HepG2 (cell line): Measurements from ENCODE around the gene DOHH. TPM values are rescaled to one million over a fixed set of nuclear protein-coding genes. Genes with fewer than 3 reads are reported as not detected.
A peak's percentile ranks its signal among the peaks of the same experiment; 100 is the strongest.

Source experiments
- CAMTA2 ChIP-seq: sonication (generic); formaldehyde crosslinking; IDR thresholded peaks from 2 replicates; pipeline ENCODE4 v1.4.0; 2020; ENCODE audit warnings: mild to moderate bottlenecking, missing genetic modification reagents, borderline replicate concordance
- GABPB1 ChIP-seq: IDR thresholded peaks from 2 replicates; pipeline ENCODE4 v1.6.1; 2016; ENCODE audit warnings: mild to moderate bottlenecking, missing genetic modification reagents, moderate library complexity, missing compliant biosample characterization
- GATAD2A ChIP-seq: IDR thresholded peaks from 2 replicates; pipeline ENCODE4 v1.6.1; 2016
- HNF4A ChIP-seq: sonication (generic); formaldehyde crosslinking; IDR thresholded peaks from 2 replicates; pipeline ENCODE4 v1.4.0; 2020; ENCODE audit warnings: missing genetic modification reagents
- KDM2A ChIP-seq: sonication (generic); formaldehyde crosslinking; IDR thresholded peaks from 2 replicates; pipeline ENCODE4 v1.4.0; 2020; ENCODE audit warnings: low read depth, missing genetic modification reagents, borderline replicate concordance
- MIXL1 ChIP-seq: IDR thresholded peaks from 2 replicates; pipeline ENCODE4 v1.6.1; 2016
- NFIB ChIP-seq: sonication (generic); formaldehyde crosslinking; IDR thresholded peaks from 2 replicates; pipeline ENCODE4 v1.9.0; 2021; ENCODE audit warnings: missing genetic modification reagents, mild to moderate bottlenecking, borderline replicate concordance
- NONO ChIP-seq, 2 experiments: fragments of 450-650 bp in 1 of 2; sonication (generic) in 1 of 2; formaldehyde crosslinking in 1 of 2; IDR thresholded peaks in 1 of 2; conservative IDR thresholded peaks in 1 of 2; 2 replicates each; pipeline versions ENCODE4 v1.6.1 to v1.8.0; 2017 to 2022; ENCODE audit warnings: mild to moderate bottlenecking in 1 of 2, missing genetic modification reagents in 1 of 2, moderate library complexity in 1 of 2
- NR3C1 ChIP-seq: sonication (generic); formaldehyde crosslinking; IDR thresholded peaks from 2 replicates; pipeline ENCODE4 v1.4.0; 2020; ENCODE audit warnings: missing genetic modification reagents
- POLR2A ChIP-seq, 2 experiments: IDR thresholded peaks; 2 replicates each; pipeline ENCODE4 v1.6.1; 2011; ENCODE audit warnings: low read depth in 2 of 2, low read length in 2 of 2, mild to moderate bottlenecking in 1 of 2, moderate library complexity in 1 of 2; ENCODE audit not compliant: insufficient read depth in 1 of 2
- PPARG ChIP-seq: conservative IDR thresholded peaks from 2 replicates; pipeline ENCODE4 v1.6.1; 2016; ENCODE audit warnings: missing biosample characterization, missing genetic modification reagents
- SALL1 ChIP-seq: sonication (generic); formaldehyde crosslinking; IDR thresholded peaks from 2 replicates; pipeline ENCODE4 v1.8.0; 2022; ENCODE audit warnings: mild to moderate bottlenecking, missing genetic modification reagents
- TFDP1 ChIP-seq: IDR thresholded peaks from 2 replicates; pipeline ENCODE4 v1.6.1; 2016; ENCODE audit warnings: missing compliant biosample characterization, missing genetic modification reagents, borderline replicate concordance
- TSC22D2 ChIP-seq: sonication (generic); formaldehyde crosslinking; IDR thresholded peaks from 2 replicates; pipeline ENCODE4 v1.5.1; 2020; ENCODE audit warnings: missing genetic modification reagents, mild to moderate bottlenecking, borderline replicate concordance
- YY1 ChIP-seq: IDR thresholded peaks from 2 replicates; pipeline ENCODE4 v1.6.1; 2011; ENCODE audit warnings: low read length, low read depth, moderate library complexity, mild to moderate bottlenecking; ENCODE audit not compliant: insufficient read depth, insufficient replicate concordance
- ZFP1 ChIP-seq: IDR thresholded peaks from 2 replicates; pipeline ENCODE4 v1.6.1; 2016
- polyA plus RNA-seq, 8 experiments: library from polyadenylated mRNA; depleted of rRNA in 3 of 8; stranded (reverse) in 7 of 8; unstranded in 1 of 8; fragments of >200 nt; fragmentation: Illumina TruSeq in 4 of 8; extraction: Trizol in 4 of 8; gene quantifications; 2 replicates each; pipeline versions ENCODE4 v1.2.1 to v1.2.3, GENCODE V29; 2011 to 2016; ENCODE audit warnings: low read depth in 4 of 8, missing spikeins in 1 of 8, mixed read lengths in 1 of 8; ENCODE audit not compliant: insufficient read depth in 1 of 8
- total RNA-seq, 5 experiments: library from RNA; depleted of rRNA; stranded (reverse); fragments of >200 nt; fragmentation: Illumina TruSeq; extraction: Trizol; gene quantifications; 2 replicates each; pipeline ENCODE4 v1.2.3, GENCODE V29; 2016; ENCODE audit warnings: low read depth in 1 of 5
- TF ChIP-seq, protein P1 (sequence below): sonication (generic); formaldehyde crosslinking; IDR thresholded peaks from 2 replicates; pipeline ENCODE4 v1.5.0; 2020; ENCODE audit warnings: mild to moderate bottlenecking, missing genetic modification reagents, borderline replicate concordance
- TF ChIP-seq, protein P2 (sequence below): sonication (generic); formaldehyde crosslinking; IDR thresholded peaks from 2 replicates; pipeline ENCODE4 v1.5.0; 2020; ENCODE audit warnings: mild to moderate bottlenecking, missing genetic modification reagents

DOHH gene
- total and polyA plus RNA-seq, 2 of the 13 experiments (the other 11 are each of a cell fraction or from before 2014, with no cell fraction given) = 3.5 to 13.7 TPM

GRCh38 chr19:3480383-3481091 lies 19.9 kb downstream of the DOHH start, which contains the start of gene SMIM24 (continued):
- TF ChIP-seq, protein P1, sequence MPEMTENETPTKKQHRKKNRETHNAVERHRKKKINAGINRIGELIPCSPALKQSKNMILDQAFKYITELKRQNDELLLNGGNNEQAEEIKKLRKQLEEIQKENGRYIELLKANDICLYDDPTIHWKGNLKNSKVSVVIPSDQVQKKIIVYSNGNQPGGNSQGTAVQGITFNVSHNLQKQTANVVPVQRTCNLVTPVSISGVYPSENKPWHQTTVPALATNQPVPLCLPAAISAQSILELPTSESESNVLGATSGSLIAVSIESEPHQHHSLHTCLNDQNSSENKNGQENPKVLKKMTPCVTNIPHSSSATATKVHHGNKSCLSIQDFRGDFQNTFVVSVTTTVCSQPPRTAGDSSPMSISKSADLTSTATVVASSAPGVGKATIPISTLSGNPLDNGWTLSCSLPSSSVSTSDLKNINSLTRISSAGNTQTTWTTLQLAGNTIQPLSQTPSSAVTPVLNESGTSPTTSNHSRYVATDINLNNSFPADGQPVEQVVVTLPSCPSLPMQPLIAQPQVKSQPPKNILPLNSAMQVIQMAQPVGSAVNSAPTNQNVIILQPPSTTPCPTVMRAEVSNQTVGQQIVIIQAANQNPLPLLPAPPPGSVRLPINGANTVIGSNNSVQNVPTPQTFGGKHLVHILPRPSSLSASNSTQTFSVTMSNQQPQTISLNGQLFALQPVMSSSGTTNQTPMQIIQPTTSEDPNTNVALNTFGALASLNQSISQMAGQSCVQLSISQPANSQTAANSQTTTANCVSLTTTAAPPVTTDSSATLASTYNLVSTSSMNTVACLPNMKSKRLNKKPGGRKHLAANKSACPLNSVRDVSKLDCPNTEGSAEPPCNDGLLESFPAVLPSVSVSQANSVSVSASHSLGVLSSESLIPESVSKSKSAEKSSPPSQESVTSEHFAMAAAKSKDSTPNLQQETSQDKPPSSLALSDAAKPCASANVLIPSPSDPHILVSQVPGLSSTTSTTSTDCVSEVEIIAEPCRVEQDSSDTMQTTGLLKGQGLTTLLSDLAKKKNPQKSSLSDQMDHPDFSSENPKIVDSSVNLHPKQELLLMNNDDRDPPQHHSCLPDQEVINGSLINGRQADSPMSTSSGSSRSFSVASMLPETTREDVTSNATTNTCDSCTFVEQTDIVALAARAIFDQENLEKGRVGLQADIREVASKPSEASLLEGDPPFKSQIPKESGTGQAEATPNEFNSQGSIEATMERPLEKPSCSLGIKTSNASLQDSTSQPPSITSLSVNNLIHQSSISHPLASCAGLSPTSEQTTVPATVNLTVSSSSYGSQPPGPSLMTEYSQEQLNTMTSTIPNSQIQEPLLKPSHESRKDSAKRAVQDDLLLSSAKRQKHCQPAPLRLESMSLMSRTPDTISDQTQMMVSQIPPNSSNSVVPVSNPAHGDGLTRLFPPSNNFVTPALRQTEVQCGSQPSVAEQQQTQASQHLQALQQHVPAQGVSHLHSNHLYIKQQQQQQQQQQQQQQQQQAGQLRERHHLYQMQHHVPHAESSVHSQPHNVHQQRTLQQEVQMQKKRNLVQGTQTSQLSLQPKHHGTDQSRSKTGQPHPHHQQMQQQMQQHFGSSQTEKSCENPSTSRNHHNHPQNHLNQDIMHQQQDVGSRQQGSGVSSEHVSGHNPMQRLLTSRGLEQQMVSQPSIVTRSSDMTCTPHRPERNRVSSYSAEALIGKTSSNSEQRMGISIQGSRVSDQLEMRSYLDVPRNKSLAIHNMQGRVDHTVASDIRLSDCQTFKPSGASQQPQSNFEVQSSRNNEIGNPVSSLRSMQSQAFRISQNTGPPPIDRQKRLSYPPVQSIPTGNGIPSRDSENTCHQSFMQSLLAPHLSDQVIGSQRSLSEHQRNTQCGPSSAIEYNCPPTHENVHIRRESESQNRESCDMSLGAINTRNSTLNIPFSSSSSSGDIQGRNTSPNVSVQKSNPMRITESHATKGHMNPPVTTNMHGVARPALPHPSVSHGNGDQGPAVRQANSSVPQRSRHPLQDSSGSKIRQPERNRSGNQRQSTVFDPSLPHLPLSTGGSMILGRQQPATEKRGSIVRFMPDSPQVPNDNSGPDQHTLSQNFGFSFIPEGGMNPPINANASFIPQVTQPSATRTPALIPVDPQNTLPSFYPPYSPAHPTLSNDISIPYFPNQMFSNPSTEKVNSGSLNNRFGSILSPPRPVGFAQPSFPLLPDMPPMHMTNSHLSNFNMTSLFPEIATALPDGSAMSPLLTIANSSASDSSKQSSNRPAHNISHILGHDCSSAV (CRISPR knock-in tag) = no peak
- no peak for TF ChIP-seq TSC22D2
- 0 out of 2 replicates have a peak, but pooled peaks have one; percentile 56 for TF ChIP-seq MIXL1 (CRISPR knock-in tag)
- TF ChIP-seq HNF4A (CRISPR knock-in tag) = peak; percentile 77
- peak; percentile 46; the same call in 1 of the 2 replicates for TF ChIP-seq GABPB1 (CRISPR knock-in tag)
- TF ChIP-seq TFDP1 = 0 out of 2 replicates have a peak, but pooled peaks have one; percentile 18
- no peak for TF ChIP-seq NR3C1 (CRISPR knock-in tag)
- no peak for TF ChIP-seq NONO (IDR thresholded peaks at IDR 0.05)
- peak; percentile 70; the same call in 1 of the 2 replicates for TF ChIP-seq NONO (CRISPR knock-in tag; conservative IDR thresholded peaks at IDR 0.05)
- no peak for TF ChIP-seq NFIB (CRISPR knock-in tag)
- no peak for TF ChIP-seq ZFP1
- 0 out of 2 replicates have a peak, but pooled peaks have one; percentile 17 for TF ChIP-seq GATAD2A
- TF ChIP-seq, protein P2, sequence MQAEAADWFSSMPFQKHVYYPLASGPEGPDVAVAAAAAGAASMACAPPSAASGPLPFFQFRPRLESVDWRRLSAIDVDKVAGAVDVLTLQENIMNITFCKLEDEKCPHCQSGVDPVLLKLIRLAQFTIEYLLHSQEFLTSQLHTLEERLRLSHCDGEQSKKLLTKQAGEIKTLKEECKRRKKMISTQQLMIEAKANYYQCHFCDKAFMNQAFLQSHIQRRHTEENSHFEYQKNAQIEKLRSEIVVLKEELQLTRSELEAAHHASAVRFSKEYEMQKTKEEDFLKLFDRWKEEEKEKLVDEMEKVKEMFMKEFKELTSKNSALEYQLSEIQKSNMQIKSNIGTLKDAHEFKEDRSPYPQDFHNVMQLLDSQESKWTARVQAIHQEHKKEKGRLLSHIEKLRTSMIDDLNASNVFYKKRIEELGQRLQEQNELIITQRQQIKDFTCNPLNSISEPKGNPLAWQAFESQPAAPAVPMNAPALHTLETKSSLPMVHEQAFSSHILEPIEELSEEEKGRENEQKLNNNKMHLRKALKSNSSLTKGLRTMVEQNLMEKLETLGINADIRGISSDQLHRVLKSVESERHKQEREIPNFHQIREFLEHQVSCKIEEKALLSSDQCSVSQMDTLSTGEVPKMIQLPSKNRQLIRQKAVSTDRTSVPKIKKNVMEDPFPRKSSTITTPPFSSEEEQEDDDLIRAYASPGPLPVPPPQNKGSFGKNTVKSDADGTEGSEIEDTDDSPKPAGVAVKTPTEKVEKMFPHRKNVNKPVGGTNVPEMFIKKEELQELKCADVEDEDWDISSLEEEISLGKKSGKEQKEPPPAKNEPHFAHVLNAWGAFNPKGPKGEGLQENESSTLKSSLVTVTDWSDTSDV (CRISPR knock-in tag) = 0 out of 2 replicates have a peak, but pooled peaks have one; percentile 45
- peak; percentile 36; the same call in 1 of the 2 replicates for TF ChIP-seq SALL1 (CRISPR knock-in tag)
- peak; percentile 10 for TF ChIP-seq YY1
- TF ChIP-seq PPARG = 0 out of 2 replicates have a peak, but pooled peaks have one; percentile 33
- TF ChIP-seq POLR2A (IDR thresholded peaks at IDR 0.05; ENCODE audit: insufficient read depth in 1 of 2, low read depth in 2 of 2, low read length in 2 of 2) = peak; percentile 24 to 59
- no peak for TF ChIP-seq CAMTA2
- 0 out of 2 replicates have a peak, but pooled peaks have one; percentile 21 for TF ChIP-seq KDM2A (CRISPR knock-in tag)
